Measurements from ENCODE around the gene SLC25A22.

DNA sequence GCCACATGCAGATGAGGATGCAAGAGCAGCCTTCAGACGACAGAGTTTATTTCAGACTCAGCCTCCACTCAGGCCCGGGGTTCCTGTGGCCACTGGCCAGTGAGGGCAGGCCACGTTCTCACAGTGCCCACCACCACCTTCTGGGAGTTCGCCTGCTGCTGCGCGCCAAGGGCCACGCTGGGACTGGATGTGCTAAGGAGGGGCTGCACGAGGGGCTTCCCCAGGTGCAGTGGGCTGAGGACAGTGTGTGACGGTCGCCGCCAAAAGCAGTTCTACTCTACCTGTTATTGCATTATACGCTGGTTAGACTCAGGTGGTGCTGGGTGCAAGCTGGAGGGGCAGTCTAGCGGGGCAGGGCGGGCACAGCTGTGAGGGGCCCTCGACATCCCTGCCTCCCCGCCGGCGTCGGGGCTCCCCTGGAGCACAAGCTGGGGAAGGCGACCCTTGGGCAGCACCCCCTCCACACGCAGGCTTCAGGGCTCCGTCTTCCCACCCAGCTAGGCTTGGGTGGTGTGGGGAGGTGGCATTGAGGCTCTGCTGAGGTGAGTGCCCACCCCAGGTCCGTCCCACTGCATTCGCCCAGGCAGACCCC is 10.9 kb downstream of the SLC25A22 start:
- TF ChIP-seq, protein P1, sequence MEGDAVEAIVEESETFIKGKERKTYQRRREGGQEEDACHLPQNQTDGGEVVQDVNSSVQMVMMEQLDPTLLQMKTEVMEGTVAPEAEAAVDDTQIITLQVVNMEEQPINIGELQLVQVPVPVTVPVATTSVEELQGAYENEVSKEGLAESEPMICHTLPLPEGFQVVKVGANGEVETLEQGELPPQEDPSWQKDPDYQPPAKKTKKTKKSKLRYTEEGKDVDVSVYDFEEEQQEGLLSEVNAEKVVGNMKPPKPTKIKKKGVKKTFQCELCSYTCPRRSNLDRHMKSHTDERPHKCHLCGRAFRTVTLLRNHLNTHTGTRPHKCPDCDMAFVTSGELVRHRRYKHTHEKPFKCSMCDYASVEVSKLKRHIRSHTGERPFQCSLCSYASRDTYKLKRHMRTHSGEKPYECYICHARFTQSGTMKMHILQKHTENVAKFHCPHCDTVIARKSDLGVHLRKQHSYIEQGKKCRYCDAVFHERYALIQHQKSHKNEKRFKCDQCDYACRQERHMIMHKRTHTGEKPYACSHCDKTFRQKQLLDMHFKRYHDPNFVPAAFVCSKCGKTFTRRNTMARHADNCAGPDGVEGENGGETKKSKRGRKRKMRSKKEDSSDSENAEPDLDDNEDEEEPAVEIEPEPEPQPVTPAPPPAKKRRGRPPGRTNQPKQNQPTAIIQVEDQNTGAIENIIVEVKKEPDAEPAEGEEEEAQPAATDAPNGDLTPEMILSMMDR (conservative IDR thresholded peaks at IDR 0.05; ENCODE audit: low read length): no peak
- no peak for TF ChIP-seq EZH2phosphoT487 (IDR thresholded peaks at IDR 0.05; ENCODE audit: borderline replicate concordance)

Data from Loucy (cell line).